Right lobe of liver (tissue), 6 donors: ENCODE data around the gene KIR3DL3. TPM values are rescaled to one million over a fixed set of nuclear protein-coding genes. Genes with fewer than 3 reads are reported as not detected.
"Not testable (repeated sequence)": the region's sequence is repeated elsewhere in the genome, so short reads cannot be mapped to it uniquely, and the experiment has no call there.

Source experiments
- ATAC-seq, 4 donors: fragments of 200-7000 bp; cut with Tn5 transposase; one replicate each; pipeline ENCODE4 v1.9.1; 2020; ENCODE audit warnings: mild to moderate bottlenecking in 4 of 4, moderate library complexity in 4 of 4
- DNase-seq, 3 donors: peaks; one replicate each; pipeline ENCODE4 v3.0.0-alpha.2; 2020
- H3K27ac ChIP-seq, 3 donors: fragments of 200-600 bp; one replicate each; pipeline ENCODE4 v1.8.0; 2022
- H3K27me3 ChIP-seq, 2 donors: fragments of 200-600 bp; one replicate each; pipeline ENCODE4 v1.8.0; 2022
- H3K36me3 ChIP-seq, 4 donors: fragments of 200-600 bp; sonication (generic) in 1 of 4; one replicate each; pipeline versions ENCODE4 v1.5.1 to v1.8.0; 2017 to 2022; ENCODE audit warnings: control low read depth in 1 of 4
- H3K4me1 ChIP-seq, 4 donors: fragments of 200-600 bp; sonication (generic) in 1 of 4; one replicate each; pipeline versions ENCODE4 v1.5.1 to v1.8.0; 2017 to 2022; ENCODE audit warnings: control low read depth in 1 of 4
- H3K4me3 ChIP-seq, 3 donors: fragments of 200-600 bp; one replicate each; pipeline ENCODE4 v1.8.0; 2022
- H3K9me3 ChIP-seq, 4 donors: fragments of 200-600 bp; sonication (generic) in 1 of 4; one replicate each; pipeline versions ENCODE4 v1.5.1 to v1.8.0; 2017 to 2022; ENCODE audit warnings: control low read depth in 1 of 4
- POLR2A ChIP-seq: fragments of 450-650 bp; IDR thresholded peaks from one replicate; pipeline ENCODE4 v1.6.1; 2017; ENCODE audit warnings: antibody characterized with exemption, mild to moderate bottlenecking
- WGBS: methylation state at CpG from one replicate; pipeline ENCODE4 v1.1.6; 2018; ENCODE audit warnings: low coverage, low lambda C conversion rate; ENCODE audit not compliant: insufficient coverage; ENCODE audit errors: missing lambda C conversion rate; 5-methylcytosine and 5-hydroxymethylcytosine counted together
- intact Hi-C, 2 donors: fragments of 100-400 bp; cut with DNase I; formaldehyde crosslinking; loops; one replicate each; pipeline versions ENCODE4 v1.11.2 to v1.14.1; 2022
- total RNA-seq, 6 experiments: library from RNA; depleted of rRNA in 2 of 6; stranded (reverse); fragments of >200 nt in 2 of 6; fragmentation: NEBNext Ultra II Directional in 3 of 6; extraction: Animal tissue kit (Norgen Biotek cat#: 25700) in 3 of 6; gene quantifications; one replicate each; pipeline versions ENCODE4 v1.1.0 to v1.2.4, GENCODE V29; 2016 to 2023
- TF ChIP-seq, protein P1 (sequence below), 4 donors: fragments of 200-600 bp in 3 of 4; fragments of 450-650 bp in 1 of 4; IDR thresholded peaks; one replicate each; pipeline versions ENCODE4 v1.5.1 to v1.8.0; 2016 to 2022; ENCODE audit warnings: antibody characterized with exemption in 4 of 4, mild to moderate bottlenecking in 2 of 4
- donor health status: DM: no; HTN: yes; CAD: no.
- donor health status: DM: no; HTN: no; CAD: no.
- donor health status: DM: no; HTN: no; CAD: no.
- donor health status: DM: no; HTN: yes; CAD: no.
- donor health status: DM: no; HTN: yes; CAD: no.

Gene KIR3DL3
- total RNA-seq, 6 experiments from 2014 or later = not detected

DNA sequence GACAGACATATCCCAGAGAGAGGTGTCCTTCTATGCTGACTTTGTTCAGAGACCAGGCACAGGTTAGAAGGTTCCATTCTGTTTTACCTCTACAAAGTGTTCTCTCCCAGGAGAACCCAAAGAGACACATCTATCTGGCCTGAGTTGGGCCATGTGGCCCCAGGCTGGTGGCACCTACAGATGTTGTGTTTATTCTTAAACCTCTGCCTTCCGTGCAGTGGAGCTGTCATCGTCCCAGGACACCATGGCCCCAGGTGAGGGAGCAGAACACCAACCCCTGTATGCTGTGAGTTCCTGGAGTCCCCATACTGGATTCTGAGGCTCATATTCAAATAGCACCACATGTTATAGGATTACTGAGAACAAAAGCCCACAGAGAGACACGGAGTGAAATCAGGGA lies 3.9 kb downstream of the KIR3DL3 start:
- intact Hi-C loops = no loop called here
- ATAC-seq (no peak), DNase-seq (no peak)
- H3K27me3 ChIP-seq = no peaks in the 10 kb centered on the region
- no peaks in the 10 kb centered on the region for H3K4me1 ChIP-seq
- H3K36me3 ChIP-seq = no peaks in the 10 kb centered on the region
- H3K27ac ChIP-seq = no peak overlapping the region
- H3K9me3 ChIP-seq = no peaks in the 10 kb centered on the region
- 35% methylated on average over 3 of the region's 3 CpGs for WGBS
- TF ChIP-seq, protein P1, sequence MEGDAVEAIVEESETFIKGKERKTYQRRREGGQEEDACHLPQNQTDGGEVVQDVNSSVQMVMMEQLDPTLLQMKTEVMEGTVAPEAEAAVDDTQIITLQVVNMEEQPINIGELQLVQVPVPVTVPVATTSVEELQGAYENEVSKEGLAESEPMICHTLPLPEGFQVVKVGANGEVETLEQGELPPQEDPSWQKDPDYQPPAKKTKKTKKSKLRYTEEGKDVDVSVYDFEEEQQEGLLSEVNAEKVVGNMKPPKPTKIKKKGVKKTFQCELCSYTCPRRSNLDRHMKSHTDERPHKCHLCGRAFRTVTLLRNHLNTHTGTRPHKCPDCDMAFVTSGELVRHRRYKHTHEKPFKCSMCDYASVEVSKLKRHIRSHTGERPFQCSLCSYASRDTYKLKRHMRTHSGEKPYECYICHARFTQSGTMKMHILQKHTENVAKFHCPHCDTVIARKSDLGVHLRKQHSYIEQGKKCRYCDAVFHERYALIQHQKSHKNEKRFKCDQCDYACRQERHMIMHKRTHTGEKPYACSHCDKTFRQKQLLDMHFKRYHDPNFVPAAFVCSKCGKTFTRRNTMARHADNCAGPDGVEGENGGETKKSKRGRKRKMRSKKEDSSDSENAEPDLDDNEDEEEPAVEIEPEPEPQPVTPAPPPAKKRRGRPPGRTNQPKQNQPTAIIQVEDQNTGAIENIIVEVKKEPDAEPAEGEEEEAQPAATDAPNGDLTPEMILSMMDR (IDR thresholded peaks at IDR 0.05) = no peak
- no peak for TF ChIP-seq POLR2A
- H3K4me3 ChIP-seq = no peak overlapping the region

DNA sequence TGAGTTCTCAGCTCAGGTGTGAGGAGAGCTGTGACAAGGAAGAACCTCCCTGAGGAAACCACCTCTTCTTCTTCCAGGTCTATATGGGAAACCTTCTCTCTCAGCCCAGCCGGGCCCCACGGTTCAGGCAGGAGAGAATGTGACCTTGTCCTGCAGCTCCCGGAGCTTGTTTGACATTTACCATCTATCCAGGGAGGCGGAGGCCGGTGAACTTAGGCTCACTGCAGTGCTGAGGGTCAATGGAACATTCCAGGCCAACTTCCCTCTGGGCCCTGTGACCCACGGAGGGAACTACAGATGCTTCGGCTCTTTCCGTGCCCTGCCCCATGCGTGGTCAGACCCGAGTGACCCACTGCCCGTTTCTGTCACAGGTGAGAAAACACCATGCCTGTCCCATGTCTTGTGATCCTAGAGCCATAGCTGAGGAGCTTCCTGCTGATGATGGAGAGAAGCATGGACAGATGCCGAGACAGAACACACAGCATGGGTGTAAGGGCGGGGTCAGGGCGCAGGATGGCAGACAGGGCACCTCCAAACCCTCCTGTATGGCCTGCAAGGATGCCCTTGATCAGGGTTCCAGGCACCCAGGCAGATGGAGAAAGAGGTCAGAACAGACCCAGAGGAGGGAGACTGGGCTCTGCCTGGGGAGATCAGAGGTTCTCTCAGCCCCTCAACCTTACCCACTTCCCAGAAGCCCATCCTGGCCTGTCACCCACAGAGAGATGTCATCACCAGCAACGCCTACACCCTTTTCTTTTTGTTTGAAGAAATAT lies 5.4 kb downstream of the KIR3DL3 start:
- H3K4me1 ChIP-seq = no peaks in the 10 kb centered on the region
- no peaks in the 10 kb centered on the region for H3K9me3 ChIP-seq
- no peaks in the 10 kb centered on the region for H3K27me3 ChIP-seq
- WGBS = 23% methylated on average over 4 of the region's 15 CpGs
- H3K4me3 ChIP-seq = no peak overlapping the region
- no peaks in the 10 kb centered on the region for H3K36me3 ChIP-seq
- ATAC-seq = no peak
- no peak for DNase-seq
- intact Hi-C loops = no loop called here
- TF ChIP-seq, protein P1 (IDR thresholded peaks at IDR 0.05) = no peak
- TF ChIP-seq POLR2A = no peak
- H3K27ac ChIP-seq = no peak overlapping the region

DNA sequence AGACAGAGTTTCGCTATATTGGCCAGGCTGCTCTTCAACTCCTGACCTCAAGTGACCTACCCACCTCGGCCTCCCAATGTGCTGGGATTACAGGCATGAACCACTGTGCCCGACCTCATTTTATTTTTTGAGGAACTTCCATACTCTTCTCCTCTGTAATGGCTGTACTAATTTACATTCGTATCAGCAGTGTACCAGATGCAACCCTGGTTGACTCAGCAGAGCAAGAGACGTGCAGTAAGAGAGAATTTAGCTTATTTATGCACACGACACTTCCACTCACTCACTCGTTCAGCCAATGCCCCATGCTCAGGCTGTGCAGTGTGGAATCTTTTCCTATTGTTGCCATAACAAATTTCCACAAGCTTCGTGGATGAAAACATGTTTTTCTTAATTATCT lies 6.9 kb downstream of the KIR3DL3 start:
- no peak for TF ChIP-seq POLR2A
- Histone ChIP-seq H3K4me3 (no peak overlapping the region), H3K9me3 (no peaks in the 10 kb centered on the region), H3K4me1 (no peaks in the 10 kb centered on the region), H3K27me3 (no peaks in the 10 kb centered on the region), H3K27ac (no peak overlapping the region), H3K36me3 (no peaks in the 10 kb centered on the region)
- WGBS = 37% methylated on average over 8 of the region's 8 CpGs
- ATAC-seq = no peak
- no peak for DNase-seq
- intact Hi-C loops = no loop called here

DNA sequence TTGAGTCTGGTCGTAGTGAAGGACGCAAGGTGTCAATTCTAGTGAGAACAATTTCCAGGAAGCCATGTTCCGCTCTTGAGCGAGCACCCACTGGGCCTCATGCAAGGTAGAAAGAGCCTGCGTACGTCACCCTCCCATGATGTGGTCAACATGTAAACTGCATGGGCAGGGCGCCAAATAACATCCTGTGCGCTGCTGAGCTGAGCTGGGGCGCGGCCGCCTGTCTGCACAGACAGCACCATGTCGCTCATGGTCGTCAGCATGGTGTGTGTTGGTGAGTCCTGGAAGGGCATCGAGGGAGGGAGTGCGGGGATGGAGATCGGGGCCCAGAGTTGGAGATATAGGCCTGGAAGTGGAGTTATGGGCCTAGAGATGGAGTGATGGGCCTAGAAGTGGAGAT lies 14.1 kb downstream of the KIR3DL3 start, which contains the start of gene KIR2DL3:
Gene KIR2DL3 (plus strand): TSS at position 208 of the 400 bp plus-strand sequence. CDS start 33 bp downstream, at position 241.
- intact Hi-C loops, ATAC-seq: not testable (repeated sequence)

DNA sequence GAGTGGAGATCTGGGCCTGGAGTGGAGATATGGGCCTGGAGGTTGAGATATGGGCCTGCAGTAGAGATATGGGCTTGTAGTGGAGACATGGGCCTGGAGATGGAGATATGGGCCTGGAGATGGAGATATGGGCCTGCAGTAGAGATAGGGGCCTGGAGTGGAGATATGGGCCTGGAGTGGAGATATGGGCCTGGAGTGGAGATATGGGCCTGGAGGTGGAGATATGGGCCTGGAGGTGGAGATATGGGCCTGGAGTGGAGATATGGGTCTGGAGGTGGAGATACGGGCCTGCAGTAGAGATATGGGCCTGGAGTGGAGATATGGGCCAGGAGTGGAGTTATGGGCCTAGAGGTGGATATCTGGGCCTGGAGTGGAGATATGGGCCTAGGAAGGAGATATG lies 14.5 kb downstream of the KIR3DL3 start:
- intact Hi-C loops = no loop called here
- H3K4me1 ChIP-seq = no peaks in the 10 kb centered on the region
- H3K27me3 ChIP-seq = no peaks in the 10 kb centered on the region
- H3K9me3 ChIP-seq = no peaks in the 10 kb centered on the region
- H3K4me3 ChIP-seq = no peak overlapping the region
- no peak for TF ChIP-seq POLR2A
- TF ChIP-seq, protein P1 (IDR thresholded peaks at IDR 0.05) = no peak
- DNase-seq (no peak), ATAC-seq (no peak)
- no peaks in the 10 kb centered on the region for H3K36me3 ChIP-seq
- H3K27ac ChIP-seq = no peak overlapping the region
- 57% methylated on average over 1 of the region's 1 CpG for WGBS

More for the DNA sequence above, 14.1 kb downstream of the KIR3DL3 start, which contains the start of gene KIR2DL3:
- not testable (repeated sequence) for H3K9me3 ChIP-seq, H3K27me3 ChIP-seq, H3K27ac ChIP-seq, H3K36me3 ChIP-seq, H3K4me1 ChIP-seq, DNase-seq, H3K4me3 ChIP-seq
- 84% methylated on average over 9 of the region's 16 CpGs for WGBS
